DND-41 (cell line): Measurements from ENCODE around the gene KCNG2.

Experiments used
- CTCF ChIP-seq: IDR thresholded peaks from 2 replicates; pipeline ENCODE4 v1.5.1; 2012; ENCODE audit warnings: borderline replicate concordance, low read length, moderate library complexity, mild to moderate bottlenecking; ENCODE audit not compliant: poor library complexity, severe bottlenecking; ENCODE audit errors: extremely low read depth
- EZH2 ChIP-seq: IDR thresholded peaks from 3 replicates; pipeline ENCODE4 v1.6.1; 2012; ENCODE audit warnings: borderline replicate concordance, low read depth, mild to moderate bottlenecking, moderate library complexity, low read length, inconsistent platforms; ENCODE audit not compliant: severe bottlenecking

GRCh38 chr18:79805211-79805887 lies 7.6 kb downstream of the KCNG2 start:
- TF ChIP-seq CTCF = no peak
- no peak for TF ChIP-seq EZH2
